Measurements from ENCODE around the gene KLKB1.
"Not testable (repeated sequence)": the region's sequence is repeated elsewhere in the genome, so short reads cannot be mapped to it uniquely, and the experiment has no call there.

The KLKB1 gene

DNA sequence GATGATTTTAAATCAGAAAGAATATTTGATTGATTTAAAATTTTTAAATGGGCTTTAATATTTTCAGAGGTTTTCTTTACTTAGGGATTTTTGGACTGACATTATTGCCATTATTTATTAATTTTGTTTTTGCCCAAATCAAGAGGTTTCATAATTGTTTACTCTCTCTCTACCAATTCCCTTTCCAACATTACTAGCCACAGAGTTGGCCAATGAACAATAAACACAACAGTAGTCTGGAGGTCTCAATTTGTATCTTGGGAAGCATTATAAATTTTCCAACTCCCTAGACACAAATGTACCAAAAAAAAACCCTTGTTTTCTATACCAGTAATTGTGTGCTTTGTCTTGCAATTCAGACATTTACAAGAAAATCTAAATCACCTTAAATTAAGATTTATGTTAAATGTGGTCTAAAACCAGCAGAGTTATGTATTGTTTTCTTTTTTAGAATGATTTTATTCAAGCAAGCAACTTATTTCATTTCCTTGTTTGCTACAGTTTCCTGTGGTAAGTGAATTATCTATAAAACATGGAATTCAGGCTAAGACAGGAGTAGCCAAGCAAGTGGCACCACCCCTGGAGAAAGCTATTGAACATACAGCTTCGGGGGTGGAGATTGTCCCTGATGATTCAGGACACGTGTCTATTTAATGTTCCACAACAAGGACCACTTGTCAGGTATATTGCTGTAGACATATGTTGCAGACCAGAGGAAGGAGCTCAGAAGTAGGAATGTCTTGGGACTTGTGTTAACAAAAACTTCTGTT lies 622 bp downstream of the KLKB1 start:
- DNase-seq, result no peak

GRCh38 chr4:186228514-186228894 lies 1.2 kb downstream of the KLKB1 start:
- DNase-seq, result no peak

DNA sequence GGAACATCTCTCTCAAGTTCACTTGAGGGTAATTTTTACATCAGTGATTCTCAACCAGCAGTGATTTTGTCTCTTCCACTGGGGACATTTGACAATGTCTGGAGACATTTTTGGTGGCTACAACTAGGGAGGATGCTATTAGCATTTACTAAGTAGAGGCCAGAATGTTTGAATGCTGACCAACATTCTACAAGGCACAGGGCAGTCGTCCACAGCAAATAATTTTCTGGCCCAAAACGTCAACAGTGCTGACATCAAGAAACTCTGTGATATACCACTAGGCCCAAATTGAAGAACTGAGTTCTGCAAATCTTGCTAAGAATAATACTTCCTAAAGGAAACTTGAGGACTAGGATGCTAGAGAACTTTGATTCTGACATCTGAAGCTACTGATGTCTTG lies 7.1 kb downstream of the KLKB1 start:
- DNase-seq, result no peak

DNA sequence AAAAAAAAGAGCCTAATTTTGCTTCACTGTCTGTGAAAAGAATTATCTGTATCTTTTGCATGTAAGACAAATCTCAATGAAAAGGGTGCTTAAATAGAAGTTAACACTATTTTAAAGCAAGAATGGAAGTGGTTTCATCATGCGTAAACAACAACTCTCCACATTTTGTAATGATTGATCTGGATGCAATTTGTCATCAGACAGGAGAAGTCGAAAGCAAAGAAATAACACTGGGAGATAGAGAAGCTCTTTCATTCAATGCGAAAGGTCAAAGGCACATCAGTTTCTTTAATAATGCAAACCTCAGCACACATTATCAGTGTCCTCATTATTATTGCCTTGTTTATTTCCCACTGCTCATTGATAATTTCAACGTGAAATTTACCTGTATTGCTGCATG lies 8.8 kb downstream of the KLKB1 start:
- DNase-seq, result no peak

GRCh38 chr4:186240452-186240847 lies 13.1 kb downstream of the KLKB1 start:
- no peak for DNase-seq

DNA sequence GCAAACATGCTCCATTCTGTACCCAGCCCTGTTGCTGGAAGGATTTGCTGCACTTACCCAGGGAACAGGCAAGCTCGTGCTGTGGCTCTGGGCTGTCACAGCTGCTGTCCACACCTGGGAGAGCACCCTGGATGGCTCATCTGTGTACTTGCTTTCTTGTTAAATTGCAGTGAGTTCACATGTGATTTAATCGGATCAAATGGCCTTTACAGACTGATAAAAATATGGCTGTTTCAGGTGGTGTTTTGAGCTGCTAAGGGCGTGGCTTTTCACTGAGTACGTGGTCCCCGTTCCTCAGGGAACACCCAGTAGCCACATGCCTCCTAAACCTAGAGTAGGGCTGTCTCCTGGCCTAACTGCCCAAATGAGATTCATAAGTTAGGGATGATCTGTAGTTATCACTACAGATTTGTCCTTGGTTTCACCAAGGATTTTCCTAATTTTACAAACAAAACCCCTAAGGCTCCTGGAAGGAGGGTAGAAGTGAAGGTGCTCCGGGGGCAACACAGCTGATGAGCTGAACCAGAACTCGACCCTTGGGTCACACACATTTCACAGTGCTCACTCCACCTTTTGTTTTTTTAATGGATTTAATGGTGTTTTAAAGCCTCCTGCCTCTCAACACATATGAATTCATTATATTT lies 13.7 kb downstream of the KLKB1 start:
- no peak for DNase-seq

- no peak for DNase-seq
Observed at GRCh38 chr4:186241616-186242015, 14.3 kb downstream of the KLKB1 start.

- not testable (repeated sequence) for DNase-seq
Observed at GRCh38 chr4:186242031-186242430, 14.7 kb downstream of the KLKB1 start.

- no peak for DNase-seq
Observed at GRCh38 chr4:186243331-186243730, 16.0 kb downstream of the KLKB1 start.

GRCh38 chr4:186244835-186245234 lies 17.5 kb downstream of the KLKB1 start:
- DNase-seq, result no peak

DNA sequence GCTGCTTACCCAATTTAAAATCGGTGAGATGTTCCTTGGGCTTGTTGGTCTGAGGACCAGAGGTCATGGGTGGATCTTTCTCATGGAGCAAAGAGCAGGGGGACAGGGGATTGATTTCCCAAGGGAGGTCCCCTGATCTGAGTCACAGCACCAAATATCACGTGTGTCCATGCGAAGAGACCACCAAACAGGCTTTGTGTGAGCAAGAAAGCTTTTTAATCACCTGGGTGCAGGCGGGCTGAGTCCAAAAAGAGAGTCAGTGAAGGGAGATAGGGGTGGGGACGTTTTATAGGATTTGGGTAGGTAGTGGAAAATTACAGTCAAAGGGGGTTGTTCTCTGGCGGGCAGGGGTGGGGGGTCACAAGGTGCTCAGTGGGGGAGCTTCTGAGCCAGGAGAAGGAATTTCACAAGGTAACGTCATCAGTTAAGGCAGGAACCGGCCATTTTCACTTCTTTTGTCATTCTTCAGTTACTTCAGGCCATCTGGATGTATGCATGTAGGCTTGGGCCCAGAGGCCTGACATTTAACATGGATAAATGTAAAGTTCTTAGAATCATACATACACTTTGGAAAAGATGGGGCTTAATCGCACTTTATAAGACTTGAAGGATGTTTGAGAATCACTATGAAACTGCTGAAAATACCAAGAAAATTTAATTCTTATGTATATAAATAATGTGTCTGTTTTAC lies 19.9 kb downstream of the KLKB1 start:
- DNase-seq, result not testable (repeated sequence)

DNA sequence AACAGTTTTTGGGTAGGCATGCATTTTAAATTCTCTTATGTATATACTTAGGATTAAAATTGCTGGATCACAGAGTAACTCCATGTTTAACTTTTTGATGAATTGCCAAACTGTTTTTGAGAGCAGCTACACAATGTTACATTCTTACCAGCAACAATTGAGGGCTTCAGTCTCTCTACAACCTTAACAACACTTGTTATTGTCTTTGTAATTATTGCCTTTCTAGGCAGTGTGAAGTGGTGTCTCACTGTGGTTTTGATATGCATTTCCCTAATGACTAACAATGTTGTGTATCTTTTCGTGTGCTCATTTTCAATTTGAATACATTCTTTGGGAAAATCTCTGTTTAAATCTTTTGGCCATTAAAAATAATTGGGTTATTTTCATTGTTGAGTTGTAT lies 21.3 kb downstream of the KLKB1 start:
- no peak for DNase-seq

- DNase-seq, result no peak
Observed at GRCh38 chr4:186249785-186250754, 22.8 kb downstream of the KLKB1 start.

DNA sequence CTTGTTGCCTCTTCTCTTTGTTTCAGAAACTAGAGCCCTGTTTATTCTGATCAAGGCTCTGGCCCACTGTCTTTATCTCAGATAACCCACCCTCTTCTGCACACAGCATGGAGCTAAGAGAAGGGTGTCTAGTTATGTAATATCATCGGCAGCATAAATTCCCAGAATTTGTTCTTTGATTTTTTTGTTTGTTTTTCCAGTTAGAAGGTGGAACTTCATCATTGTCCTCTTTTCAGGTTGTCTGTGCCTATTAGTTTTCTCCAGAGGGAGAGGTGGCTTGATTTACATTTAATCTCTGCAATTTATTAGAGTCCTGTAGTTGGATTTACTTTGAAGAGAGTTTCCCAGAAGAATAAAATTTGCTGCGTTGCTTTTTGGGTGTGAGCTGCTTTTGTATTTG lies 23.5 kb downstream of the KLKB1 start:
- no peak for DNase-seq

DNA sequence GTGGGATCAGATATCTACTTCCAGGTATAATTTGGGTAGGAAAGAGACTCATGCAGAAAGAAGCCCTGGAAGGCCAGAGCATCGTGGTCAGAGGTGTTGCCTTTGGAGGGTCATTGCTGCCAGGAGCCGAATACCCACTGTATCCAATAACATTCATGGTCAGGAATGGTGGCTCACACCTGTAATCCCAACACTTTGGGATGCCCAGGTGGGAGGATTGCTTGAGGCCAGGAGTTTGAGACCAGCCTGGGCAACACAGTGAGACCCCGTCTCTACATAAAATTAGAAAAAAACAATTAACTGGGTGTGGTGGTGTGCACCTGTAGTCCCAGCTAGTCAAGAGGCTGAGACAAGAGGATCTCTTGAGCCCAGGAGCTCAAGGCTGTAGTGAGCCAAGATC lies 27.8 kb downstream of the KLKB1 start:
- no peak for DNase-seq

GRCh38 chr4:186258216-186258811 lies 31.0 kb downstream of the KLKB1 start:
- DNase-seq, result no peak

- DNase-seq, result no peak
Observed at GRCh38 chr4:186260117-186260503, 32.8 kb downstream of the KLKB1 start.

DNA sequence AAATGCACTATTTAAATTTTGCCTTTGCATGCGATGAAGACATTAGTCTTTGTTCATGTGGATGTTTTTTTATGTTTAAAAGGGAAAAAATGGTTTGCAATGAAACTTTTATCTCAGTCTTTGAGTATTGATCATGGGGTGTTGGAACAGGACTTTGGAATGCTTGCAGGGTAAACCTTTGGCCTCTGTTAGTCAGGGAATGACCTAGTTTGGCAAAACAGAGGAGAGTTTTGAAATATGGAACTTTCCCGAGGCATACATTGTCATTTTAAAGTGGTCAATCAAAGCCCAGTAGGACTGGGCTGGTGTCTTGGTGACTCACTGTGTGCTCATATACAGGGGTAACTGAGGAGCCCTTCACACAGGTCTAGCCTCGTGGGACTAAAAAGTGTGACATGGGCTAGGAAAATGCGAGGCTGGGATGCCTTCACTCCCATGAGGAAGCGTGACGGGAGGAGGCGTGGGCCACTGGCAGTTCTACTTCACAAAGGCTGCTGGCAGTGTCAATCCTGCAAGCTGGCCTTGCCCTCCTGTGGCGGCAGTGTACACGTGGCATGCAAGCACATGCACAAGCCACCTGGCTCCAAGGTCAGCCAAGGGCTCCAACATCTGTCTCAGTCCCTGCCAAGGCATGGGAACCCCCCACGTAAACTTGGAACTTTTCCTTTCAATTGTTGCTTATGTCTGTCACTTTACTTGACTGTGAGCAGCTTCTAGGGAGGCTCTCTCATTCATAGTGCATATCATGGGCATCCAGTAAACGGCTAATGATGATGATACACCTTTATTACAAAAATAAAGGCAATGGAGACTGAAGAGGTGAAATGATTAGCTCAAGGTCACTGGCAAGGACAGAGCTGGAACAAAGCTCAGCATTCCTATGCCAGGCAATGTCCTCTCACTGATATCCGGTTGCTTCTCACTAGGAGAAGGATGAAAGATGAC lies 33.5 kb downstream of the KLKB1 start:
- no peak for DNase-seq

DNA sequence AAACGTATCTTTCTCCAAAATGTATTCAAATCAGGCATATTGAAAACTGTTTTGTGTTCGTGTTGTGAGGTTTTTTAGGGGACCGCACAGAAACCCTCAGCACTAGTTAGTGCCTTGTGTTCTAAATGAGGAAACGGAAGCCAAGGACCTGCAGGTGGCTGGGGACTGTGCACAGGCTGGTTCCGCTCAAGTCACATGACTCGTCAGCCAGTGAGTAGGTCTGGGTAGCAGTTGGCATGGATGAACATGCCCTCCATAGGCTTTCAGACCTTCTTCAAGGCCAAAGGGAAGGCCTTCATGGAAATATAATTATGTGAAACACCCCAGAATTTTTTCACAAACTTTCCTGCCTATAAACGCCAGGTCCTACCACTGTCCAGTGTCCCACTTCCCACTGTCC lies 37.4 kb downstream of the KLKB1 start:
- DNase-seq, result no peak

- DNase-seq, result not testable (repeated sequence)
Observed at GRCh38 chr4:186265250-186265649, 37.9 kb downstream of the KLKB1 start.

Measured in NCI-H82 (cell line).